Lower leg skin (tissue), 3 donors: Measurements from ENCODE around the gene CBX3.

Experiments
- CTCF ChIP-seq, 3 donors: fragments of 450-650 bp; IDR thresholded peaks; one replicate each; pipeline ENCODE4 v1.5.1; 2016; ENCODE audit warnings: antibody characterized with exemption in 3 of 3, mild to moderate bottlenecking in 3 of 3, moderate library complexity in 2 of 3
- POLR2A ChIP-seq, 2 donors: fragments of 450-650 bp; IDR thresholded peaks; one replicate each; pipeline ENCODE4 v1.6.1; 2016 to 2017; ENCODE audit warnings: antibody characterized with exemption in 2 of 2, mild to moderate bottlenecking in 1 of 2, moderate library complexity in 1 of 2

DNA sequence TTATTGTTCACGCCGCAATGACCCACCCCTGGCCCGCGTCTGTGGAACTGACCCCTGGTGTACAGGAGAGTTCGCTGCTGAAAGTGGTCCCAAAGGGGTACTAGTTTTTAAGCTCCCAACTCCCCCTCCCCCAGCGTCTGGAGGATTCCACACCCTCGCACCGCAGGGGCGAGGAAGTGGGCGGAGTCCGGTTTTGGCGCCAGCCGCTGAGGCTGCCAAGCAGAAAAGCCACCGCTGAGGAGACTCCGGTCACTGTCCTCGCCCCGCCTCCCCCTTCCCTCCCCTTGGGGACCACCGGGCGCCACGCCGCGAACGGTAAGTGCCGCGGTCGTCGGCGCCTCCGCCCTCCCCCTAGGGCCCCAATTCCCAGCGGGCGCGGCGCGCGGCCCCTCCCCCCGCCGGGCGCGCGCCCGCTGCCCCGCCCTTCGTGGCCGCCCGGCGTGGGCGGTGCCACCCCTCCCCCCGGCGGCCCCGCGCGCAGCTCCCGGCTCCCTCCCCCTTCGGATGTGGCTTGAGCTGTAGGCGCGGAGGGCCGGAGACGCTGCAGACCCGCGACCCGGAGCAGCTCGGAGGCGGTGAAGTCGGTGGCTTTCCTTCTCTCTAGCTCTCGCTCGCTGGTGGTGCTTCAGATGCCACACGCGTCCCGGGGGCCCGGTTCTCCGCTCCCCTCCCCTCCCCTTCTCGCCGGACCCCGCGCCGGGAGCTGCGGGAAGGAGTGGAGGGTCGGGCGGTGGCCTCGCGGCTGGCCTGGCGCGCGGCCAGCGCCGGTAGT lies at the start of gene CBX3:
- no peak for TF ChIP-seq CTCF (IDR thresholded peaks at IDR 0.05)
- peak in 1 of 2 donors; percentile 1 for TF ChIP-seq POLR2A (IDR thresholded peaks at IDR 0.05)
